A673 (cell line): ENCODE measurements around the gene CEP41.

Experiments
- EZH2 ChIP-seq: fragments of 200-600 bp; sonication (generic); IDR thresholded peaks from 2 replicates; pipeline ENCODE4 v1.6.1; 2017; ENCODE audit warnings: borderline replicate concordance, low read depth, mild to moderate bottlenecking, mixed read lengths, antibody characterized with exemption, low read length; ENCODE audit not compliant: poor library complexity, severe bottlenecking
- TF ChIP-seq, protein P1 (sequence below): fragments of 300-800, 200-600 bp; sonication (generic); conservative IDR thresholded peaks from 2 replicates; pipeline ENCODE4 v1.5.1; 2017; ENCODE audit warnings: low read depth, mild to moderate bottlenecking, antibody characterized with exemption, low read length, moderate library complexity, mixed read lengths

DNA sequence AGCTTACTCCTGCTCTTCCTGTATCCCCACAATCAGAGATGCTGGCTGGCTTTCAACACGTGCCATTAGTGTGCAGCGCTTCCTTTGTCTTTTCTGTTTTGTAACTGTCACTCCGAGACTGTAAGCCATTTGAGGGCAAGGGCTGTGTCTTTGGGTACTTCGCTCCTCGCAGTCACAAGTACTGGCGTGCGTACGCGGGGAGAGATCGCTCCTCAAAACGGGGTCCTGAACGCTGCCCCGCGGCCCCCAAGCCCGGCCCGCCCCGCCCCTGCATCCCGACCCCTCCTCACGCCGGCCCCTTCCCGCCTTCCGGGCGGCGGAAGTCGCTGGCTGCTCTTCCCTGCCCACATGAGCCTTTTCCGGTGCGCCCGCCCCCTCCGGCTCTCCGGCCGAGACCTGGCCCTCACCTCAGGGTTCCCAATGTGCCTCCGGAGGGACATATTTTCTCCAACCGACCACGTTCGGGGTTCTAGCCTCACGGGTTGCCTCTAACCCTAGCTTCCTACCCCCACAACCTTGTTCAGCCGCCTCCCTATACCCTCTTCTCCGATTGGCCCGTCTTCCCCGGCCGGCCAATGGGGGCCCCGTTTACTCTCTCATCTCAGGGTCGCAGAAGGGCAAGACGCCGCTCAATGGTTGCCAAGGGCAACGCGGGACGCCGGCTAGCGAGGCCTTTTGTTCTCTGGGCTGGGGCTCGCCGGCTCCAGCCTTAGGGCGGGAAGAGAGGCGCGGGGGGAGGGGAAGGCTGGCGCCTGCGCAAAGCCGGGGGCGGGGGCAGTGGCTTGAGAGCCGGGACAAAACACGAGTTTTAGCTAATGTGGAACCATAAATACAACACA, at the start of gene CEP41:
- TF ChIP-seq EZH2 = no peak
- TF ChIP-seq, protein P1, sequence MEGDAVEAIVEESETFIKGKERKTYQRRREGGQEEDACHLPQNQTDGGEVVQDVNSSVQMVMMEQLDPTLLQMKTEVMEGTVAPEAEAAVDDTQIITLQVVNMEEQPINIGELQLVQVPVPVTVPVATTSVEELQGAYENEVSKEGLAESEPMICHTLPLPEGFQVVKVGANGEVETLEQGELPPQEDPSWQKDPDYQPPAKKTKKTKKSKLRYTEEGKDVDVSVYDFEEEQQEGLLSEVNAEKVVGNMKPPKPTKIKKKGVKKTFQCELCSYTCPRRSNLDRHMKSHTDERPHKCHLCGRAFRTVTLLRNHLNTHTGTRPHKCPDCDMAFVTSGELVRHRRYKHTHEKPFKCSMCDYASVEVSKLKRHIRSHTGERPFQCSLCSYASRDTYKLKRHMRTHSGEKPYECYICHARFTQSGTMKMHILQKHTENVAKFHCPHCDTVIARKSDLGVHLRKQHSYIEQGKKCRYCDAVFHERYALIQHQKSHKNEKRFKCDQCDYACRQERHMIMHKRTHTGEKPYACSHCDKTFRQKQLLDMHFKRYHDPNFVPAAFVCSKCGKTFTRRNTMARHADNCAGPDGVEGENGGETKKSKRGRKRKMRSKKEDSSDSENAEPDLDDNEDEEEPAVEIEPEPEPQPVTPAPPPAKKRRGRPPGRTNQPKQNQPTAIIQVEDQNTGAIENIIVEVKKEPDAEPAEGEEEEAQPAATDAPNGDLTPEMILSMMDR = no peak
